ENCODE measurements around the gene PGAP1.
"Not testable (repeated sequence)": the region's sequence is repeated elsewhere in the genome, so short reads cannot be mapped to it uniquely, and the experiment has no call there.

PGAP1 gene

DNA sequence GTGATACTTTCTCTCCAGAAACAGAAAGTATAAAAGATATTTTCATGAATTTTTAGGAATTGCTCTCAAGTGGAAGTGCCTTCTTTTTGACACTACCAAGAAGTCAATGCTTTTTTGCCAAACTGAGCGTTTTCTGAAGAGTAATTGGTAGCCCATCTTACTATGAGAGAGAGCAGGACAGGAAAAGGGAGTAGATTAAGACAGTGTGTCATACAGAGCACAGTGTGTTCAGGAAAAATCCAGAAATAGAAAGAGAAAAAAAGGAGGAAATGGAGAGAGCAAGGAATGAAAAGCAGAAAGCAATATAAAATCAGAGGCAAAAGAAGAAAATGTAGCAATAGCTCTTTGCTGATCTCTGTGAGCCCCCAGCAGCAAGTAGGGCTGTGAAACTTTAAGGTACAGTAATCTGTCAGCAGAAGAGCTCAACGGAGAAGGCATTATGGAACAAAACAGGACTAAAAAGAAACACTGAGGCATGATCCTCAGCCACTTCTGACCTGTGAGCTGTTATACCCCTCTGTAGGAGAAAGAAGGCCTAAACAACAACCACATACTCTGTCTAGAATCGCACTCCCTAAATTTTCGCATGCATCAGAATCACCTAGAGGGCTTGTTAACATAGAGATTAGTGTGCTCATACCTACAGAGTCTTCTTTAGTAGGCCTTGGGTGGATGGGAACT lies 15.0 kb upstream of the PGAP1 start:
- no peak for DNase-seq

DNA sequence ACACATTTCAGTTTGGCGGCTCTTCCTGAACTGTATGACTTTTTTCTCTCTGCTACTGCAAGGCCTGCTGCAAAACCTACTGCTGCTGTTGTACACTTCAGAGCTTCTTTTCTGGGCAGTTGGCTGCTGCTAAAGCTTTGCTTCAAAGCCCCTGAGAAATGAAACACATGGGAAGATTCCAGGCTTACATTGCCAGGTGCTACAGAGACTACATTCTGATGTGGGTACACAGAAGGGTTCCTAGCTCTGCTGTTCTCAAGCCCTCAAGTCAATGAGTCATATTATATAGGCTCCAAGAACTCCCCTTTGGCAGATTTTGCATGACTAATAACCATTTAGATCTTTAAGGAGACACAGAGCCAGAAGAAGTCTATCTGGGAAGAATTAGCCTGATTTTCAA lies 12.9 kb upstream of the PGAP1 start:
- DNase-seq, result no peak

GRCh38 chr2:196935432-196935831 lies 8.9 kb upstream of the PGAP1 start:
- no peak for DNase-seq

GRCh38 chr2:196934672-196935071 lies 8.2 kb upstream of the PGAP1 start:
- DNase-seq, result no peak

GRCh38 chr2:196931555-196931954 lies 5.0 kb upstream of the PGAP1 start:
- DNase-seq, result no peak

GRCh38 chr2:196927376-196928225 lies 1.1 kb upstream of the PGAP1 start:
- DNase-seq, result peak in 2 of 4 experiments; percentile 11 to 17

- DNase-seq, result no peak
These were observed 542 bp downstream of the PGAP1 start for GRCh38 chr2:196925768-196926561.

GRCh38 chr2:196925051-196925767 lies 1.3 kb downstream of the PGAP1 start:
- no peak for DNase-seq

DNA sequence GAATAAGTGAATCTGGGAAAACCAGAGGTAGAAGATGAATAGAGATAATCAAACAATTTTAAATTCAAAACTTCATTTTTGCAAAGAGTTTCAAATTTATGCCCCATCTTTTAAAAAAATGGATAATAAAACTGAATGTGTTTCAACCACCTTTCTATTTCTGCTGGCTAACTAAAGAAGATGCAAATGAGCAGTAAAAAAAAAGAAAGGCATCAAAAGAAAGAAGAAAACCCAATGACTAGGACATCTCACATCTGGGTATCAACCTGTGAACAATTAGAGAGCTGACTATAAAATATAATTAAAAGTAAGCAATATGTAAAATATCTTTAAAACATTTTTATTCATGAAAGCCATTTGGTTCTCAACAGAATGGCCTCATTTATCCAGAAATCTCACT lies 2.5 kb downstream of the PGAP1 start:
- no peak for DNase-seq

GRCh38 chr2:196918927-196919326 lies 7.6 kb downstream of the PGAP1 start:
- DNase-seq, result no peak

GRCh38 chr2:196917802-196918201 lies 8.7 kb downstream of the PGAP1 start:
- DNase-seq, result no peak

DNA sequence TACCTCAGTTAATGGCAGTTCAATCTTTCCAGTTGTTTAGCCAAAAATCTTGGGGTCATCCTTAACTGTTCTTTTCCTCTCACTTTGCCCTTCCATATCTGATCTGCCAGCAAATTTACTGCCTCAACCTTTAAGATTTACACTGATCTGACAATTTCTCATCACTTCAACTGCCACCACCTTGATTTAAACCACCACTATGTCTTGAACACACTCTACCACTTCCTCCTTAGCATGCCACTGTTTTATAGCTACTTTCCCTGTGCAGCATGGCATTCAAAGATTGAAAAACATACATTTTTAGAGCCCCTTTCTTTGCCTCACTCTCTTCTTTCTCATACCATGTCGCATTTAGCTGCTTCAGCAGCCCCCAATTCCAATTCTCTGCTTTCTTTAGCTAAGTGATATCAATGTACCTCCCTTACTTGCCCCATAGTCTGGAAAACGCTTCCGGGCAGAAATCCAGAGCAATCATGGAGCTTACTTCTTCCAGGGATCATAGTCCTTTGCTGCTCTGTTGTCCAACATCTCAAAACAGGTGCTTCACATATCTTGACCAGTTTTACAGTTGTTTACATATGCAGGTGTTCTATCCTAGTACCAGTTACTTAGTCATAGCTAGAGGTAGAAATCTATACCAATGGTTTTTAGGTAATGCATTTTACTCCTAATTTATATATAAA lies 10.9 kb downstream of the PGAP1 start:
- DNase-seq, result no peak

DNA sequence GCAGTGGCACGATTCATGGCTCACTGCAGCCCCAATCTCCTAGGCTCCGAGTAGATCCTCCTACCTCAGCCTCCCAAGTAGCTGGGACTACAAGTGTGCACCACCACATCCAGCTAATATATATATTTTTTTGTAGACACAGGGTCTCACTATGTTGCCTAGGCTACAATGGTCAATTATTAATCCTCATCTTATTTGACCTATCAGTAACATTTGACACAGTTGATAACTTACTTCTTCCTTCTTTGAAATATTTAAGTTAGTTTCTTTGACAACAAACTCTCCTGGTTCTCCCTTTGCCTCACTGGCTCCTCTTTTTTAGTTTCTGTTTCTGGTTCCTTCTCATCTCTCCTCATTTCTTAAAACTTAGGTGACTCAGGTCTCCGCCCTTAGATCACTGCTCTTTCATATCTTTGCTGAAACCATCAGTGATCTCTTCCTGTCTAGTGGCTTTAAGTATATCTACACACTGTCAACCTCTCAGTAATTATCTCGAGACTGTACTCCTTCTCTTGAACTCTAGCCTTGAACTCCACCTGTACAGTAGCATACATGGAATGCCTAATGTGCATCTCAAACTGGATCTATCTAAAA lies 11.5 kb downstream of the PGAP1 start:
- DNase-seq, result peak in 1 of 4 experiments; percentile 3

DNA sequence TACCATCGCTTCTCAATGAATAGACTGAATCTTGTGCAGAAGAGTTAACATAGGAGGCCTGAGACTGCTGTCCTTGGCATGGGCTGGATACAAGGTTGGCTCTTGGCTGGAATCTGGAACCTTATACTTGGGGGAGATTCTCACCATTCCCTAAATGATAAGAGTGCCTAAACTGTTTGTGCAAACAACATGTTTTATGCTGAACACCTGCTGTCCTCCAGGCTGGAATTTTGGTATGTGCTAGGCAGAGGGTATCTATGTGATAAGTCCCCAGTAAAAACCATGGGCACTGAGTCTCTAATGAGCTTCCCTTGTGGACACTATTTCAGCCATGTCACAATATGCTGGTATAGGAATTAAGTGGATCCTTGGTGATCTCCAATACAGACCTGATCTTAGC lies 12.8 kb downstream of the PGAP1 start:
- no peak for DNase-seq

DNA sequence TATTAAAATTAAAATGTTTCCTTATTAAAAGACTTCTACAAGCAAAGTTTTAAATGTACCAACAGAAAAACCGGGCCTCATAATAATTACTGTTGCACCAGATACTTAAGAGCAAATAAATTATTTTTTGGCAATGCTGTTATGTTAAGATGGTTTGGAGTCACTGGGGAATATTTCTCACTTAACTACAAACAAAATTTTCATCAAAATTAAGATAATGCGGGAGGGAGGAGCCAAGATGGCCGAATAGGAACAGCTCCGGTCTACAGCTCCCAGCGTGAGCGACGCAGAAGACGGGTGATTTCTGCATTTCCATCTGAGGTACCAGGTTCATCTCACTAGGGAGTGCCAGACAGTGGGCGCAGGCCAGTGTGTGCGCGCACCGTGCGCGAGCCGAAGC lies 21.1 kb downstream of the PGAP1 start:
- DNase-seq, result not testable (repeated sequence)

GRCh38 chr2:196902828-196903227 lies 23.7 kb downstream of the PGAP1 start:
- DNase-seq, result no peak

- no peak for DNase-seq
These were observed 25.7 kb downstream of the PGAP1 start for GRCh38 chr2:196900843-196901242.

DNA sequence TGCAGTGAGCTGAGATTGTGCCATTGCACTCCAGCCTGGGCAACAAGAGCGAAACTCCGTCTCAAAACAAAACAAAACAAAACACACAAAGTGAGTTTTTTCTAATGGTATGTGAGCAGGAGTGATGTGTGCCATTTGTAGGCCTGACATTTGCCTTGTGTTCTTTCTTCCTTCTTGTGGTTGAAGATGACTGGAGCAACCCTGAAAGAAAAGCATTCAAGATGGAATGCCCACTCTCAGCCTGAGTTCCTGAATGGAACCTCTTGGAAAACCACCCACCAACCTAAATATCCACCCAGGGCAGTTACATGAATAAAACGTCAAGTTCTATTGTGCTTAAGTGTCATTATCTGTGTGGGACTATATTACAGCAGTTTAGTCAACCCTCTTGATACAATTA lies 26.5 kb downstream of the PGAP1 start:
- DNase-seq, result no peak

DNA sequence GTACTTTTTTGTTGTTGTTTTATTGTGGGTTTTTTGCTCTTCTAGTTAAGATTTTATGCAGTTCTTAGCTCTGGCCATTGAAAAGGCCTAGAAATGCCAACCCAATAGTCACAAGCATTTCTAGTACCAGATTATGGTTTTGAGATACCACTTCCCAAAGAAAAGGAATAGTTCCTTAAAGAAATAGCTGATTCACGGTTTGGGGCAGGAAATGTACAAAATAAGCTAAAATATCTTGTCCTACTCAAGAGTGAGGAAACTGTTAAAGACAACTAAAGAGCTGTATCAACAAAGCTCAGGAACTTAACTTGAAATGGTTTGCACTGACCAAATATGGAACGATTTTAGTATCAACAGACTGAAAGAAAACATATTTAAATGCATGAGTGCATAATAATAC lies 35.4 kb downstream of the PGAP1 start:
- DNase-seq, result no peak

DNA sequence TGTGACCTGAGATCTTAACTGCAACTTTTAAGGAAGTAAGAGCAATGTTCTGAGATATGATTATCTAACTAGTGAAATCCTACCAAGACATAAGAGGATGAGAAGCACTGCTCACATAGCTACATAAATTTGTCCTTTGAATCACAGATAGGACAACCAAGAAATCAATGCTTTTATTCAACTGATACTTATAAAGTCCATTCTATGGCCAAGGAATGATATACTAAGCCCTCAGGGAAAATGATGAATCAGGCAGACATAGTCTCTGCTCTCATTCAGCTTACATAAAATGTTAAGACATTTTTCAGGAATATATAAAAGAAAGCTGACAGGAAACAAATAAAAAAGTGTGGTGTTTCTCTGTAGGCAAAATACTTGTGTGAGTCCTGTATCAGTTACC lies 39.1 kb downstream of the PGAP1 start:
- DNase-seq, result no peak

DNA sequence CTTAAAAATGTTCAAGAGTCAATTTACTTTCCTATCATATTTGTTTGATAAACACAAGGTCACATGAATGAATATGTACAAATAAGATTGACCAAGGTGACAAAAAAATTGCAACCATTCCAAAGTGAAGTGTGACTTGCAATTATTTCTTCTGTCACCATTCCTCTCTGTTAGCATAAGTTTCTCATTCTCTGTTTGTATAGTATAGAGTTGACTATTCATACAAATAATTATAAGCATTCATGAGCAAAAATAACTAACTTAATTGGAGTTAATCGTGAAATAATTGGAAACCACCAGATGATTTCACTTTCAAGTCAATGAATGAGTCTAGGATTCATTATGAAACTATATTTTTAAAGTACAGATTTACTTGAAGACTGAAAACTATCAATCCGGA lies 42.1 kb downstream of the PGAP1 start:
- no peak for DNase-seq

GRCh38 chr2:196876364-196876763 lies 50.1 kb downstream of the PGAP1 start:
- DNase-seq, result no peak
